CD4-positive, alpha-beta T cell (primary cell): ENCODE results near the gene TM4SF5. TPM values are rescaled to one million over a fixed set of nuclear protein-coding genes. Genes with fewer than 3 reads are reported as not detected.
A peak's percentile ranks its signal among the peaks of the same experiment; 100 is the strongest.

Experiments used
- ATAC-seq: fragments of 200-7000 bp; cut with Tn5 transposase; one replicate; pipeline ENCODE4 v1.10.0; 2022; ENCODE audit warnings: mild to moderate bottlenecking; ENCODE audit not compliant: poor library complexity
- CTCF ChIA-PET: fragments of 350-600 bp; sonication (Branson Sonifier 250); formaldehyde crosslinking; loops from one replicate; lab custom pipeline; 2021; ENCODE audit warnings: antibody characterized with exemption, inconsistent platforms; lab: Charles Lee
- POLR2A ChIA-PET: fragments of 350-600 bp; sonication (Branson Sonifier 250); formaldehyde crosslinking; loops from one replicate; lab custom pipeline; 2021; ENCODE audit warnings: antibody characterized with exemption, inconsistent platforms; lab: Charles Lee
- DNase-seq, 14 experiments: peaks; one replicate each; pipeline ENCODE4 v3.0.0-alpha.2; 2013 to 2020; ENCODE audit warnings: mixed read lengths in 2 of 14
- H3K27ac ChIP-seq, 2 donors: one replicate each; pipeline versions ENCODE4 v1.5.1 to v1.7.0; 2013; ENCODE audit warnings: low read length in 2 of 2, low read depth in 1 of 2, mild to moderate bottlenecking in 1 of 2
- H3K27me3 ChIP-seq, 2 experiments: 1 replicate in 1 of 2; 2 replicates in 1 of 2; pipeline versions ENCODE4 v1.6.1 to v1.7.0; 2013; ENCODE audit warnings: low read length in 2 of 2, control low read depth in 1 of 2, mild to moderate bottlenecking in 1 of 2, moderate library complexity in 1 of 2; ENCODE audit not compliant: insufficient read depth in 2 of 2, control insufficient read depth in 1 of 2
- H3K36me3 ChIP-seq: one replicate; pipeline ENCODE4 v1.6.1; 2013; ENCODE audit warnings: low read length, control low read depth; ENCODE audit not compliant: insufficient read depth
- H3K4me1 ChIP-seq: one replicate; pipeline ENCODE4 v1.6.1; 2013; ENCODE audit warnings: low read length, control low read depth; ENCODE audit not compliant: insufficient read depth
- H3K4me3 ChIP-seq: one replicate; pipeline ENCODE4 v1.5.1; 2013; ENCODE audit warnings: mild to moderate bottlenecking, low read length, moderate library complexity
- H3K9me3 ChIP-seq, 2 experiments: 1 replicate in 1 of 2; 2 replicates in 1 of 2; pipeline versions ENCODE4 v1.6.1 to v1.7.0; 2013; ENCODE audit warnings: low read length in 2 of 2, mild to moderate bottlenecking in 2 of 2, control low read depth in 1 of 2, moderate library complexity in 1 of 2; ENCODE audit not compliant: control insufficient read depth in 1 of 2, insufficient read depth in 1 of 2
- H3K27ac Mint-ChIP-seq: one replicate; pipeline ENCODE4 v1.8.0; 2020; ENCODE audit warnings: mixed read lengths
- H3K27me3 Mint-ChIP-seq: one replicate; pipeline ENCODE4 v1.8.0; 2021; ENCODE audit warnings: mixed read lengths
- H3K36me3 Mint-ChIP-seq: one replicate; pipeline ENCODE4 v1.8.0; 2021; ENCODE audit warnings: low read depth, mixed read lengths
- H3K4me1 Mint-ChIP-seq: one replicate; pipeline ENCODE4 v1.8.0; 2021; ENCODE audit warnings: low read depth, mixed read lengths
- H3K4me3 Mint-ChIP-seq: one replicate; pipeline ENCODE4 v1.8.0; 2020; ENCODE audit warnings: mild to moderate bottlenecking, mixed read lengths
- H3K9me3 Mint-ChIP-seq: one replicate; pipeline ENCODE4 v1.8.0; 2020; ENCODE audit warnings: mixed read lengths
- intact Hi-C, 2 experiments: fragments of 100-400 bp; cut with DNase I in 1 of 2; cut with micrococcal nuclease in 1 of 2; formaldehyde crosslinking; loops; one replicate each; pipeline versions ENCODE4 v1.15.1 to v1.9.0; 2023 to 2025; cut with DNase I, micrococcal nuclease
- total RNA-seq, 174 experiments: library from RNA in 2 of 174; stranded (reverse) in 2 of 174; gene quantifications; one replicate each; pipeline ENCODE4 v1.2.3 and lab custom pipeline; 2021 to 2026
- TF ChIP-seq, protein P1 (sequence below): fragments of 200-600 bp; IDR thresholded peaks from one replicate; pipeline ENCODE4 v1.8.0; 2022; ENCODE audit warnings: antibody characterized with exemption, mild to moderate bottlenecking

The TM4SF5 gene
- total RNA-seq, 2 experiments from 2014 or later = not detected

DNA sequence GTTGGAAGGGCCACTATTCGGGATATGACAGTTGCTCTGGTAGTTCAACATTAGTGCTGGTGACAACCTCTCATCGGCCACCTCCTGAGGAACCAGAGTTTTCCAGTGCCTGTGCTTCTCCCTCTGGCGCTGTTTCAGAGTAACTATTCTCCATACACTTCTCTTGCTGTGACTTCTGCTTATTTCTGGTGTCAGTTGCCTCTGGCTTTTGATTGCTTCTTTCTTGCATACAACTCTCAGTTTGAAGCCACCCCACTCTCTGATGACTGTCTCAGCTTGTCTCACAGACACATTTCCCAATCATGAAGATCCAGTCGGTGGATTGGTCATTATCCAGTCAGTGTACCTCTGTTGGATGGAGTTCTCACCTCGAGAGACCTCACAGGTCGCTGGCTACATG is 3.4 kb upstream of the TM4SF5 start:
- ATAC-seq (no peak), DNase-seq (peak in 2 of 14 experiments; percentile 41 to 48)
- Mint-ChIP-seq H3K9me3 (no peaks in the 10 kb centered on the region), H3K4me1 (peaks cover 7% of the 10 kb centered on the region), H3K27me3 (peaks cover 11% of the 10 kb centered on the region), H3K4me3 (no peak overlapping the region), H3K36me3 (no peaks in the 10 kb centered on the region), H3K27ac (no peak overlapping the region)
- no peaks in the 10 kb centered on the region for H3K9me3 ChIP-seq
- H3K4me1 ChIP-seq = peaks cover 10% of the 10 kb centered on the region
- no peaks in the 10 kb centered on the region for H3K36me3 ChIP-seq
- no peak overlapping the region for H3K4me3 ChIP-seq
- no peaks in the 10 kb centered on the region for H3K27me3 ChIP-seq
- TF ChIP-seq, protein P1, sequence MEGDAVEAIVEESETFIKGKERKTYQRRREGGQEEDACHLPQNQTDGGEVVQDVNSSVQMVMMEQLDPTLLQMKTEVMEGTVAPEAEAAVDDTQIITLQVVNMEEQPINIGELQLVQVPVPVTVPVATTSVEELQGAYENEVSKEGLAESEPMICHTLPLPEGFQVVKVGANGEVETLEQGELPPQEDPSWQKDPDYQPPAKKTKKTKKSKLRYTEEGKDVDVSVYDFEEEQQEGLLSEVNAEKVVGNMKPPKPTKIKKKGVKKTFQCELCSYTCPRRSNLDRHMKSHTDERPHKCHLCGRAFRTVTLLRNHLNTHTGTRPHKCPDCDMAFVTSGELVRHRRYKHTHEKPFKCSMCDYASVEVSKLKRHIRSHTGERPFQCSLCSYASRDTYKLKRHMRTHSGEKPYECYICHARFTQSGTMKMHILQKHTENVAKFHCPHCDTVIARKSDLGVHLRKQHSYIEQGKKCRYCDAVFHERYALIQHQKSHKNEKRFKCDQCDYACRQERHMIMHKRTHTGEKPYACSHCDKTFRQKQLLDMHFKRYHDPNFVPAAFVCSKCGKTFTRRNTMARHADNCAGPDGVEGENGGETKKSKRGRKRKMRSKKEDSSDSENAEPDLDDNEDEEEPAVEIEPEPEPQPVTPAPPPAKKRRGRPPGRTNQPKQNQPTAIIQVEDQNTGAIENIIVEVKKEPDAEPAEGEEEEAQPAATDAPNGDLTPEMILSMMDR = no peak
- no peak overlapping the region for H3K27ac ChIP-seq
- intact Hi-C loops = no loop called here
- CTCF ChIA-PET = no interaction called here
- POLR2A ChIA-PET = no interaction called here

DNA sequence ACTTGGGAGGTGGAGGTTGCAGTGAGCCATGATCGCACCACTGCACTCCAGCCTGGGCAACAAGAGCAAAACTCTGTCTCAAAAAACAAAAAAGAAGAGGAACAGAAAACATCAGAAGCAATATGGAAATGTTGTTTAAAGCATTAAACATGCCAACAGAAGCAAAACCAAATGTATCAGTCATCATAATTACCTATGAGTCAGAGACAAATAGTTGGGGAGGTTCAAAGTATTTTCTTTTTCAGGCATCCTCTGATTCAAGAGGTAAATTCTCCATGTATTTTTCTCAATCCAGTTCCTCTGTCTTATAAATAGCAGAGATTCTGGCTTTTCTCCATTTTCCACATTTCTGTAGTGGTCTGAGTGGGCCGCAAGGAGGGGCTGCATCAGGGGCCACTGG is 2.1 kb upstream of the TM4SF5 start:
- intact Hi-C loops = no loop called here
- ChIA-PET CTCF (no interaction called here), POLR2A (no interaction called here)
- Histone ChIP-seq H3K27ac (no peak overlapping the region), H3K27me3 (peaks cover 0 to 3% of the 10 kb centered on the region in 2 experiments), H3K9me3 (no peaks in the 10 kb centered on the region), H3K4me1 (peaks cover 10% of the 10 kb centered on the region), H3K36me3 (no peaks in the 10 kb centered on the region), H3K4me3 (no peak overlapping the region)
- ATAC-seq = no peak
- peaks cover 7% of the 10 kb centered on the region for H3K4me1 Mint-ChIP-seq
- peaks cover 16% of the 10 kb centered on the region for H3K27me3 Mint-ChIP-seq
- H3K36me3 Mint-ChIP-seq = no peaks in the 10 kb centered on the region
- H3K9me3 Mint-ChIP-seq = no peaks in the 10 kb centered on the region
- H3K4me3 Mint-ChIP-seq = no peak overlapping the region
- H3K27ac Mint-ChIP-seq = no peak overlapping the region
- TF ChIP-seq, protein P1 = no peak
- no peak for DNase-seq

DNA sequence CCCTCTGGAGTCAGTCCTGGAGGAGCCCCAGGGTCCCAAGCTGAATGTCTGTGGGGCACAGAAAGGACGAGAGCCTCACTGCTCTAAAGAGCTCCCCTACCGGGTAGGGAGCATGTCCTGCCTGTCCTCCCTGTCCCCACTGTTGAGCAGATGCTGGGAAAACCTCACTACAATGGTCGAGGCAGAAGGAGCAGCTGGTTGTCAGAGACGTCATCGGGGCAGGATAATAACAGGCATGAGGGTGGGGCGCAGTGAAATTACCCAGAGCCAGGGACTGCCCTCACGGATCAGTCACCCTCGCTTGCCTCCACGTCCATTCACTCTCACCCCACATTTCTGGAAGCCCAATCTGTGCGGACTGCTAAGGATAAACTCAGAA is 538 bp downstream of the TM4SF5 start:
- no peaks in the 10 kb centered on the region for H3K36me3 ChIP-seq
- H3K4me1 ChIP-seq = peaks cover 10% of the 10 kb centered on the region
- no peak overlapping the region for H3K4me3 ChIP-seq
- H3K4me3 Mint-ChIP-seq = no peak overlapping the region
- intact Hi-C loops = no loop called here
- H3K27ac ChIP-seq = no peak overlapping the region
- no peaks in the 10 kb centered on the region for H3K36me3 Mint-ChIP-seq
- peaks cover 0 to 3% of the 10 kb centered on the region in 2 experiments for H3K27me3 ChIP-seq
- peaks cover 16% of the 10 kb centered on the region for H3K27me3 Mint-ChIP-seq
- H3K27ac Mint-ChIP-seq = no peak overlapping the region
- H3K4me1 Mint-ChIP-seq = peaks cover 7% of the 10 kb centered on the region
- DNase-seq = no peak
- no peak for ATAC-seq
- H3K9me3 Mint-ChIP-seq = no peaks in the 10 kb centered on the region
- ChIA-PET CTCF (interaction anchor here (1.3 kb wide), 1 partner anchor 18 kb away, joined by 5 read pairs; no protein-coding TSS in a partner anchor), POLR2A (interaction anchor here (2.1 kb wide), 1 partner anchor 18 kb away, joined by 8 read pairs; no protein-coding TSS in a partner anchor)
- TF ChIP-seq, protein P1 = no peak
- H3K9me3 ChIP-seq = no peaks in the 10 kb centered on the region
